Colonic mucosa (tissue), 4 donors: ENCODE measurements around the gene TCF4. TPM values are rescaled to one million over a fixed set of nuclear protein-coding genes. Genes with fewer than 3 reads are reported as not detected.

ENCODE experiments used
- DNase-seq: peaks from one replicate; pipeline ENCODE4 v3.0.0-alpha.2; 2020
- H3K27ac ChIP-seq: fragments of 200-600 bp; one replicate; pipeline ENCODE4 v1.8.0; 2021
- H3K27me3 ChIP-seq: fragments of 200-600 bp; one replicate; pipeline ENCODE4 v1.8.0; 2021
- H3K36me3 ChIP-seq: fragments of 200-600 bp; one replicate; pipeline ENCODE4 v1.8.0; 2021
- H3K4me1 ChIP-seq: fragments of 200-600 bp; one replicate; pipeline ENCODE4 v1.8.0; 2021; ENCODE audit warnings: mild to moderate bottlenecking
- H3K4me3 ChIP-seq: fragments of 200-600 bp; one replicate; pipeline ENCODE4 v1.8.0; 2021
- H3K9ac ChIP-seq, 2 donors: one replicate each; pipeline ENCODE4 v1.7.0; 2013; ENCODE audit warnings: control low read depth in 2 of 2, low read depth in 2 of 2, low read length in 2 of 2
- H3K9me3 ChIP-seq: fragments of 200-600 bp; one replicate; pipeline ENCODE4 v1.8.0; 2021
- CTCF ChIP-seq: fragments of 200-600 bp; IDR thresholded peaks from one replicate; pipeline ENCODE4 v1.8.0; 2022; ENCODE audit warnings: antibody characterized with exemption, mild to moderate bottlenecking
- intact Hi-C: fragments of 100-400 bp; cut with DNase I; formaldehyde crosslinking; loops from one replicate; pipeline ENCODE4 v1.14.1; 2022
- total RNA-seq, 2 donors: library from RNA; stranded (reverse); fragmentation: NEBNext Ultra II Directional in 1 of 2; extraction: Animal tissue kit (Norgen Biotek cat#: 25700) in 1 of 2; gene quantifications; one replicate each; pipeline ENCODE4 v1.2.1, GENCODE V29; 2021
- donor health status: healthy.
- donor health status: DM: no; HTN: no; CAD: no.
- donor health status: DM: no; HTN: no; CAD: no.

Gene TCF4
- total RNA-seq, 2 donors from 2014 or later = 9.8 to 29.0 TPM

- TF ChIP-seq CTCF = no peak
- intact Hi-C loops = no loop called here
- Histone ChIP-seq H3K9ac (no peak overlapping the region), H3K27ac (no peak overlapping the region), H3K4me3 (no peak overlapping the region), H3K36me3 (no peaks in the 10 kb centered on the region), H3K27me3 (no peaks in the 10 kb centered on the region), H3K9me3 (no peaks in the 10 kb centered on the region), H3K4me1 (no peaks in the 10 kb centered on the region)
- no peak for DNase-seq
These were observed 63.5 kb downstream of the TCF4 start for GRCh38 chr18:55524353-55525073.

- Histone ChIP-seq H3K36me3 (no peaks in the 10 kb centered on the region), H3K4me3 (no peak overlapping the region), H3K9me3 (no peaks in the 10 kb centered on the region), H3K27ac (no peak overlapping the region), H3K9ac (no peak overlapping the region), H3K4me1 (no peaks in the 10 kb centered on the region), H3K27me3 (no peaks in the 10 kb centered on the region)
- DNase-seq = no peak
- no peak for TF ChIP-seq CTCF
- intact Hi-C loops = no loop called here
These were observed 65.0 kb downstream of the TCF4 start for GRCh38 chr18:55523001-55523400.

GRCh38 chr18:55522011-55522410, 66.0 kb downstream of the TCF4 start:
- H3K36me3 ChIP-seq = no peaks in the 10 kb centered on the region
- no peak overlapping the region for H3K27ac ChIP-seq
- no peaks in the 10 kb centered on the region for H3K4me1 ChIP-seq
- intact Hi-C loops = no loop called here
- no peak overlapping the region for H3K9ac ChIP-seq
- no peaks in the 10 kb centered on the region for H3K27me3 ChIP-seq
- H3K9me3 ChIP-seq = no peaks in the 10 kb centered on the region
- peak; percentile 35 for DNase-seq
- no peak overlapping the region for H3K4me3 ChIP-seq
- no peak for TF ChIP-seq CTCF

GRCh38 chr18:55517055-55517454, 70.9 kb downstream of the TCF4 start:
- no peak for TF ChIP-seq CTCF
- intact Hi-C loops = no loop called here
- H3K36me3 ChIP-seq = no peaks in the 10 kb centered on the region

GRCh38 chr18:55515941-55516710, 71.9 kb downstream of the TCF4 start:
- Histone ChIP-seq H3K9me3 (no peaks in the 10 kb centered on the region), H3K27ac (no peak overlapping the region), H3K27me3 (no peaks in the 10 kb centered on the region), H3K4me1 (no peaks in the 10 kb centered on the region), H3K36me3 (no peaks in the 10 kb centered on the region), H3K4me3 (no peak overlapping the region), H3K9ac (no peak overlapping the region)
- TF ChIP-seq CTCF = no peak
- intact Hi-C loops = no loop called here
- DNase-seq = no peak

More at GRCh38 chr18:55517055-55517454, 70.9 kb downstream of the TCF4 start:
- no peak overlapping the region for H3K27ac ChIP-seq
- no peak overlapping the region for H3K9ac ChIP-seq
- no peaks in the 10 kb centered on the region for H3K27me3 ChIP-seq
- no peaks in the 10 kb centered on the region for H3K4me1 ChIP-seq
- H3K4me3 ChIP-seq = no peak overlapping the region
- DNase-seq = no peak
- H3K9me3 ChIP-seq = no peaks in the 10 kb centered on the region
